Stimulated activated CD8-positive, alpha-beta memory T cell treated with anti-CD3 and anti-CD28 coated beads, Interleukin-4, amount 100 ng/mL, for 4 hours (primary cell): ENCODE results near the gene HSF2BP.
"Not testable (repeated sequence)": the region's sequence is repeated elsewhere in the genome, so short reads cannot be mapped to it uniquely, and the experiment has no call there.

Experiments
- DNase-seq, 2 donors: peaks; one replicate each; pipeline ENCODE4 v3.0.0-alpha.2; 2020; ENCODE audit warnings: low read depth in 2 of 2, low spot score in 1 of 2

The HSF2BP gene

DNA sequence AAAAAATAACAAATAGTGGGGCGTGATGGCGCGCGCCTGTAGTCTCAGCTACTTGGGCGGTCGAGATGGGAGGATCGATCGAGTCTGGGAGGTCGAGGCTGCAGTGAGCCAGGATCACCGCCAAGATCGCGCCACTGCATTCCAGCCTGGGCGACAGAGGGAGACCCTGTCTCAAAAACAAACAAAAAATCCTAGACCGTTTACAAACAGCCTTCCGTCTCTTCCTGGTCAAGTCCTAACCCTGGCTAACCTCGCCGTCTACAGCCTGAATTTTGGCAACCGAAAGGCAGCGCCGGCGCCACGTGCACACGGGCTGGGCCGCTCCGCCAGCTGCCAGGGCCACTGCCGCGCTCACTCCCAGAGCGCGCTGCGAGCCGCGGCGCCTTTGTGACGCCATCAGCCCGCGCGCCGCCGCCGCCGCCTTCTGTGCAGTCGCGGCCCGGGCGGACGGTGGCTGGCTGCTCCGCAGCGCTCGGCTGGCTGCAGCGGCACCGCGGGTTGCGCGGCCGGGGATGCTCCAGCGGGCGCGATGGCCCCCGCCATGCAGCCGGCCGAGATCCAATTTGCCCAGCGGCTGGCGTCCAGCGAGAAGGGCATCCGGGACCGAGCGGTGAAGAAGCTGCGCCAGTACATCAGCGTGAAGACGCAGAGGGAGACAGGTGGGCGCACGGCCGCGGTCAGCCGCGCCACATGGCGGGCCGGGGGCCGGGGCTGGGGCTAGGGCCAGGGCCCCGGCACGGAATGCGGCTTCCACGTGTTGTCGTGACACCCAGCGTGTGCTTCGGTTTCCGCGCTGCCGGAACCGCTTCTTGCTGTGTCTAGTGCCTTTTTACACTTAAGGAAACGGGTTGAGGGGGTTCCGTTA, at the start of gene HSF2BP, which contains the start of gene RRP1B:
HSF2BP (minus strand) TSS at position 353 of the 865 bp plus-strand sequence. CDS start 1,392 bp downstream, outside the sequence.
RRP1B (plus strand) TSS at position 425 of the 865 bp plus-strand sequence; CDS start at position 530, 105 bp downstream.
- DNase-seq: peak; percentile 30 to 52

DNA sequence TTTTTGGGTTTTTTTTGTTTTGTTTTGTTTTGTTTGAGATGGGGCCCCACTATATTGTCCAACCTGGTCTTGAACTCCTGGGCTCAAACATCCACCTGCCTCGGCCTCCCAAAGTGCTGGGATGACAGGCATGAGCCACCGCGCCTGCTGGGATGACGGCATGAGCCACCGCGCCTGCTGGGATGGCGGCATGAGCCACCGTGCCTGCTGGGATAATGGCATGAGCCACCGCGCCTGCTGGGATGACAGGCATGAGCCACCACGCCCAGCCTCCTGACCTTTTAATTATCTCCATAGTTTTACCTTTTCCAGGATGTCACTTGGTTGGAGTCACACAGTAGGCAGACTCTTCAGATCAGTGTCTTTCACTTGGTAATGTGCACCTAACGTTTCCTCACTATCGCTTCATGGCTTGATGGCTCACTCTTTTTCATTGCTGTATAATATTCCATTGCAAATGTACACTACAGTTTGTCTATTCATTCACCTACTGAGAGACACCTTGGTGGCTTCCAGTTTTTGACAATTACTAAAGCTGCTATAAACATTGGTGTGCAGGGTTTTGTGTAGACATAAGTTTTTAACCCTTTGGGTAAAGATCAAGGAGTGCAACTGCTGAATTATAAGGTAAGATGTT, 49.6 kb upstream of the HSF2BP start:
- DNase-seq: no peak

DNA sequence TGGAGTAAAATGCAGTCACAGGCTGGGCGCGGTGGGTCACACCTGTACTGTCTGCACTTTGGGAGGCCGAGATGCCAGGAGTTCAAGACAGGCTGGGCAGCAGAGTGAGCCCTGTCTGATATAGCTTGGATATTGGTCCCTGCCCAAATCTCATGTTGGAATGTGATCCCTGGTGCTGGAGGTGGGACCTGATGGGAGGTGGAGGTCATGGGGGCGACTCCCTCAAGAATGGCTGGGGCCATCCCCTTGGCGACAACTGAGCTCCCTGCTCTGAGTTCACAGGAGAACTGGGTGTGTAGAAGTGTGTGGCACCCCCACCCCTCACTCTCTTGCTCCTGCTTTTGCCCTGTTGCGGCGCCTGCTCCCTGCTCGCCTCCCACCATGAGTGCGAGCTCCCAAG, 48.2 kb upstream of the HSF2BP start:
- no peak for DNase-seq

DNA sequence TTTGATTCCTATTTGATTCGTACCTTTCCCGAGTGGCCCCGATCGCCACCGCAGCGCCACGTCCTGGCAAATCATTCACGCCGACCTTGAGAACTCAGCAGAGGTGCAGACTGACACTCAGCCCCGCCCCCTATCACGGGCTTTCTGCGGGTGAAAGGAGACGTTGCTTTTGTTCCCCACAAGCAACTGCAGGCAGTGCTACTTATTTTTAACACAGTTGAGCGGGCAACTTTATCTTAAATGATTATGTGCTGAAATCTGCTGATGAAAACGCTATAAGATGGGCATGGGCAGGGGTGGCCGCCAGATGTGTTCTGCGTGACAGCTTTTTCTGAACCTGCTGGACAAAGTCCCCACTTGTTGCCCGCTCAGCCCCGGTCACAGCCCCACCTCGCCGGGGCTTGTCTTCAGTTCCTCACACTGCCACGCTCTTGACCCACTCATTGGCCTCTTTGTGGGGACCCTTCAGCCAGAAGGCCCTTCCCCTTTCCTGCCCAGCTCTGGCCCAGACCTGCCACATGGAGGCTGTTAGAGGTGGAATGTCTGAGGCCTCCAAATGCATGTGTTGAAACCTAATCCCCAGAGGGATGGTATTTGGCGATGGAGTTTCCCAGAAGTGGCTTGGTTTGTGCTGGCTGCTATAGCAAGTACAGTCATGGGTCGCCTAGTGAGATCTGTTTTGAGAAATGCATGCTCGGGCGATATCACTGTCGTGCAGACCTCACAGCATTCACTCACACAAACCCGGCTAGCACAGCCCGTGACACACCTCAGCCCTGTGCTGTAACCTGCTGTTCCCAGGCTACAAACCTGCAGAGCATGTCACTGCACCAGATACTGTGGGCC, 44.0 kb upstream of the HSF2BP start:
- no peak for DNase-seq

DNA sequence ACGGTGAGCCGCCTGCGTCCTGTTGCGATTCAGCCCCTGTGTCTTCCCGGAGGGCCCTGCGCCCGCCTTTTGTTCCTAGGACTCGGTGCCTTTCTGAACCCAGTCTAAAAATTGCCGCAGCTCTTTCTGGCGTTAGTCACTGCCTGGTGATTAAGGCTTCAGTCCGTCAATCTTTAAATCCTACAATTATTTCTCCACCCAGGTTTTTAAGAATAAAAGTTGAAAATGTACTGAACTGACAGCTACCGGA, 43.4 kb upstream of the HSF2BP start:
- no peak for DNase-seq

DNA sequence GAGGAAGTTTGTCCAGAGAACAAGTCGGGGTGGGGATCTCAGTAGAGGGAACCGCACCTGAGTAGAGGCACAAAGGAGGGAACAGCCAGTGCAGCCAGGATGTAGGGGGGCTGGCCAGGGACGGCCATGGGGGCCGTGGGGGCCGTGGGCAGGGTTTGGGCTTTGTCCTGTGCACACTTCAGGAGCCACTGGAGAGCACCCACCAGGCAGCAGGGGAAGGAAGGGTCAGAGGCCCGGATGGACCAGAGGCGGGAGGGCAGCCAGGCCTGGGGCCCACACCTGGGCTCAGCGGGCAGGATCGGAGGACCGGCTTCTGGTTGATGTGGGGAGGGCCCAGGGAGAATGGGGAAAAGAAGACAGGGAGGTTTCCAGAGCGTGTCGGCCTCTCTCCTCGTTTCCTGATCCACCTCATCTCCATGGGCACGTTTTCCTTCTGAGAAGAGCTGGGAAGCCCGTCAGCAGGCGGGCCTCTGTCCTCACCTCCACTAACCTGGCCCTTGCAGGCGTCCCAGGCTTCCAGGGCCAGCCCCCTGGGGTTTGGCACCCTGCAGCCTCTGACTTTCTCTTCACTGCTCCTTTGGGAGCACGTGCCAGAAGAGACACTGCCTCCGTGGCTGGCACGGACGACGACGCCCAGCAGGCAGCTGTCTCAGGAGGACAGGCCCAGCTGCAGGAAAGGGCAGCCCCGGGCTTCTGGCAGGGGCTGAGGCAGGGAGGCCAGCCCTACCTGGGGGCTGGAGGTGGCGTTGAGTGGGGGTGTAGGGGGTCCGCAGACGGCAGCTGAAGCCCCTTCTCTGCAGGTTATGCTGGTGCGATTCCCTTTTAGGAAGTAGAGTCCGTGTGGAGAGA, 42.9 kb upstream of the HSF2BP start:
- DNase-seq: no peak

DNA sequence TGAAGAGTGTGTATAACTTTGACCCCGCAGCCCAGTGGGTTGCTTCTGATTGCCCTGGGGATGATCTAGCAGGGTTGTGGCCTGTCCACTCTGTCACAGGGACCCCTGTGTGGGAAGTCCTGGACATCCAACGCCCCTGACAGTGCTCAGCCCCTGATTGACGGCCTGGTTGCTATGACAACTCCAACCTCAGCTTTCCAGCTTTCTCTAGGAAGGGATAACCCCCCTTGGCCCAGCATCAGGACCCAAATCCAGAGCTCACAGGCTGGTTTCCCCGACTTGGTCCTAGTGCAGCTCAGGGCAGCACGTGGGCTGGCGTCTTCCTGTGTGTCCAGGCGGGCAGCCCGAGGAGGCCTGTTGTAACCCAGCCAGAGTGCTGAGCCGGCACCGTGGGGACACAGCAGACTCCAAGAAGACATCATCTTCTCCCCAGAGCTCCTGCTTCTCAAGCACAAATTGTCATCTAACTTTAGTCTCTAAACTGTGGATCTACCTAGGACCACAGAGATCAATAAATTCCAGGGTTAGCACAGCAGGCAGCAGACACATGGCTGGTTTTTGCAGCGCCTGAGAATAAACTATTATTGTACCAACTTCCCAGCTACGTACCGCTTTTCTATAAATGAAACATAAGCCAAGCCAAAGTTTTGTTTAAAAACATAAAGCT, 40.8 kb upstream of the HSF2BP start:
- no peak for DNase-seq

DNA sequence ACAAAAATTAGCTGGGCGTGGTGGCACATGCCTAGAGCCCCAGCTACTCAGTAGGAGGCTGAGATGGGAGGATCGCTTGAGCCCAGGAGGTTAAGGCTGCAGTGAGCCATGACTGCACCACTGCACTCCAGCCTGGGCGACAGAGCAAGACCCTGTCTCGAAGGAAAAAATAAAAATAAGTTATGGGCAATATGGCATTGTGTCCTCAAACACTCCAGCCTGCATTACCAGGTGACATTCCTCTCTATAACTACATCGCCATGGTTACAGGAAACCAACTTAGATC, 40.1 kb upstream of the HSF2BP start:
- DNase-seq: not testable (repeated sequence)

DNA sequence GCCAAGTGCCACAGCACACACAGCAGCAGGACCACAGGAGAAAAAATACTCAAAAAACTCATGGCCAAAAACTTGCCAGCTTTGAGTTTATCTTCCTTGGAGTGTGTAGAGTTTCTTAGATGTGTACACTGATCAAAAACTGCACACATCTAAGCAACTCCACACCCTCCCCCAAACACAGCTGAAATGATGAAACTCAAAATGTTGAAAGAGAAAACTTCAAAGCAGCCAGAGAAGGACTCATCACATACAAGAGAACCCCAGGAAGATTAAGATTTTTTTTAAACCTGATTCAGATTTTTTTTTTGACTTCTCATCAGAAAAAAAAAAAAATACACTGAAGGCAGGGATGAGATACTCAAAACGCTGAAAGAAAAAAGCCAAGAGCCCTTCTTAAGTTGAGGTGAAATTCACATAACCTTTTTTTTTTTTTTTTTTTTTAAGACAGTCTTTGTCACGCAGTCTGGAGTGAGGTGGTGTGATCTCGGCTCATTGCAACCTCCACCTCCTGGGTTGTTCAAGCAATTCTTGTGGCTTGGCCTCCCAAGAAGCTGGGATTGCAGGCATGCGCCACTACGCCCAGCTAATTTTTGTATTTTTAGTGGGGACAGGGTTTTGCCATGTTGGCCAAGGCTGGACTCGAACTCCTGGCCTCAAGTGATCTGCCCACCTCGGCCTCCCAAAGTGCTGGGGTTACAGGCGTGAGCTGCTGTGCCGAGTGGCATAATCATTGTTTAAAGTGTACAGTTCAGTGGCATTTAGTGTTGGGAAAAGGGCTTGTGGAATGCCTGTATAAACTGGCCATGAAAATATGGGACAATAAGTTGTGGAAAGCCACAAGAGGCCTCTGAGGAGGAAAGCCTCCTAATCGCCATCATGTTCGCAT, 38.7 kb upstream of the HSF2BP start:
- no peak for DNase-seq

DNA sequence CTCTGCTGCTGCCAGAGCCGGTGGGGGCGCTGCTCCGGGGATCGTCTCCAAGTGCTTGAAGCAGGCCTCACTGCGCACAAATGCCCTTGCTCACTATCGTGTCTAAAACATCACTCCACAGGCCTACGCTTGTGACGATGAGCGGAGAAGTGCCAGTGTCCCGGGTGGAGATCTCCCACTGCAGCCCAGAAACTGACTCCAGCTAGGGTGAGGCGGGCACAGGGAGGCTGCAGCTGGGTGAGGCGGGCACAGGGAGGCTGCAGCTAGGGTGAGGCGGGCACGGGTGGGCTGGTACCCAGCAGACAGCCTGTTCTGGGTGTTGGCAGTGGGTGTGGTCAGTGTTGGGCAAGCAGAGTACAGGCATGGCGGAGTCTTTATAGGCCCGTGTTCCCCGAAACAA, 36.9 kb upstream of the HSF2BP start:
- DNase-seq: no peak

DNA sequence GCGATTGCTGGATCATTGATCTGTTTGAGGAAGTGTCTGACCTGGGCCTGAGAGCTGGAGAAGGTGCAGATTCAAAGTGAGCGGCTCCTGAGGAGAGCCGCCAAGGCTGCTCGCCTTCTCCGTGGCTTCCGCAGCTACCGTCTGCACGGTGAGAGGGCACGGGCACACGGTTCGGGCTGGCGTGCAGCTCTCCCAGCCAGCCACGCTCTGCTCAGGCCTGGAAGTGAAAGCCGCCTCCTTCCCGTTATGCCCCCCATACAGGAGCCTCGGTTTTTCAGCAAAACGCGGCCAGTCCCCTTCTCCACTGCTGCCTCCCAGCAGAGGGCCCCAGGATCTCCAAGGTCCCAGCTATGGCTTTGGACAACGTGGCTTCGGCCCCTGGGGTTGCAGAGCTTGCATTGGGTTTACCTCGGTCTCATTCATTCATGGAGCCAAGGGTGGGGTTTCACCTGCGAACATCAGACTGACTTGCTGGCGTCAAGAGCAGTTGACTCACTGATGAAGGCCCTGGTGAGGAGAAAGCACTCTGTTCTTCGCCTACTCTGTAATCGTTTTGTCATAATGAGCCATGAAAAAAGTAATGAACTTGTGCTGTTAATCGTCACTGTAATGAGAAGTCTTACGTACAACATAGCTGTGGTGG, 35.3 kb upstream of the HSF2BP start:
- DNase-seq: no peak

DNA sequence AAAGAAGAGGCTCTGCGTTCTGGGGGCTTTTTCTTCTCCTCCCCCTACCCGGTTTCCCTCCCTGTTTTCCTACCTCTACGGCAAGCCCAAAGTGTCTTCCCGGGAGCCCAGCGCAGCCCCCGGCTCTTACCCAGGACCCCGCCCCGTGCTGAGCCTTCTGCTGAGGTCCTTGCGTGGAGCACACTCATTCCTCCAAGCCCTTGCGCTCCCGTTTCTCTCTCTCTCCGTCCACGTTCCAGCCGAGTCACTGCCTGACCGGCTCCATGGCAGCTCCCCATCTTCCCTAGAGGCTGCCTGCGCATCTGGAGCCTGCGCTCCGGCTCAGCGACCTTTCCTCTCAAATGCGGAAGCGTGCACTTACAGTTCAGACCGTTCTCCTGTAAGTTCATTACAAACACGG, 34.7 kb upstream of the HSF2BP start:
- no peak for DNase-seq

DNA sequence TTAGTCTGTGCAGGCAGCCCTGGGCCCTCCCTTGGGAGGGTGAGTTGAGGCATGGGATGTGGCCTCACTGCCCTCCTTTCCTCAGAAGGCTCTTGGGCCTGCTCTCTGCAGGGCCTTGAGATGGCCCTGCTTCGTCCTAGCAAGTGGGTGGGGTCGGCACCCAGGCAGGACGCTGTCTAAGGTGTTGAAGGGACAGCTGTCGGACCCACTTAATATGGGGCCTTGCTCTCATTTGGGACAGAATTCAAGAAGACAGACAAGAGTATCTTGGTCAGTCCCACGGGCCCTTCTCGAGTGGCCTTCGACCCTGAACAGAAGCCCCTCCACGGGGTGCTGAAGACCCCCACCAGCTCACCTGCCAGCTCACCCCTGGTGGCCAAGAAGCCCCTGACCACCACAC, 33.7 kb upstream of the HSF2BP start:
- DNase-seq: no peak

DNA sequence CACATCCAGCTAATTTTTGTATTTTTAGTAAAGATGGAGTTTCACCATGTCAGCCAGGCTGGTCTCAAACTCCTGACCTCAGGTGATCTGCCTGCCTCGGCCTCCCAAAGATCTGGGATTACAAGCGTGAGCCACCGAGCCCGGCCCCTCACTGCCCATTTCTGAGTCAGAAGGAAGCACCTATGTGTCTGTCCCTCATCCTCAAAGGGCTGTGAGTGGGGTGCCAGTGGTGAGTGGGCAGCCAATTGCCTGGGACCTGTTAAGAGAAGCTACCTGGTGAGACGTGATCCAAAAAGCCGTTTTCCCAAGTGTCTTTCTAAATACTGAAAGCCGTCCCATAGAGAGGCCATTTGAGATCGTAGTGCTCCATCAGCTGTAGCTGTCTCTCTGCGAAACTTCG, 32.5 kb upstream of the HSF2BP start:
- no peak for DNase-seq

DNA sequence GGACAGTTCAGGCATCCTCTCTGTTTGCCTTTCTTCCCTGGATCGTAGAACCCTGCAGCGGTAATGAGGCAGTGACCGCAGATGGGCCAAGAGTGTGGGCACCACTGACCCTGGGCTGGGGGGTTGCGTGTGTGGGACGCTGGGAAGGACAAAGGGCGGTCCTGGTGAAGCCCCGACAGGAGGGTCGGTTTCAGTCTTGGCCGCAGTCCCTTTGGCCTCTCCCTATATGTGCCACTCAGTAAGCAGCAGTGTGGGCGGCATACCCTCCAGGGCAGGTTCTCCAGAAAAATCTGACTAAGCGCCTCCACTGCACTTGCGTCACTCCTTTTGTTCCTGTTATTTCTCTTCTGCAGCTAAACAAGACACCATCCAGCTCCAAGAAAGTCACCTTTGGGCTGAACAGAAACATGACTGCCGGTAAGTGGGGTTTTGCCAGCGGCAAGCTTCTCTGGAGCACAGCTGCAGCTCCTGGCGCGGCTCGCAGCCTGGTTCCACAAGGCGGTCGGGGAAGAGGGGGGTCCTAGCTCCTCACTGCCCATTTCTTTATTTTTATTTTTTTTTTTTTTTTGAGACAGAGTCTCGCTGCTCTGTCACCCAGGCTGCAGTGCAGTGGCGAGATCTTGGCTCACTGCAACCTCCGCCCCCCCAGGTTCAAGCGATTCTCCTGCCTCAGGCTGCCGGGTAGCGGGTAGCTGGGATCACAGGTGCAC, 32.0 kb upstream of the HSF2BP start:
- no peak for DNase-seq

DNA sequence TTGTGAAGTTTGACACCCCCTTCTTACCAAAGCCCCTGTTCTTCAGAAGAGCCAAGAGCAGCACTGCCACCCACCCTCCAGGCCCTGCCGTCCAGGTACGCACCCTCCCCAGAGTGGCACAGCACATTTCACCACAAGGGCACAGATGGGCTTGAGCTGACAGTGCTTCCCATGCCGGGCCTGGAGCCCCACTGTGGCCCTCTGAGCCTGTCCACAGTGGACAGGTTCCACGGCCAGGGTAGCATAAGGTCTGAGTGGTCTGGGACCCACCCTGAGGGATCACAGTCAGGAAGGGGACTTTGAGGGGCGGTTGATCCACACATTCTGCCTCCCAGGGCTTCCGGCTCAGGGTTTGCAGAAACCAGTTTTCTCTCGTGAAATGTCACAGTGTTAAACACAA, 31.1 kb upstream of the HSF2BP start:
- DNase-seq: no peak

DNA sequence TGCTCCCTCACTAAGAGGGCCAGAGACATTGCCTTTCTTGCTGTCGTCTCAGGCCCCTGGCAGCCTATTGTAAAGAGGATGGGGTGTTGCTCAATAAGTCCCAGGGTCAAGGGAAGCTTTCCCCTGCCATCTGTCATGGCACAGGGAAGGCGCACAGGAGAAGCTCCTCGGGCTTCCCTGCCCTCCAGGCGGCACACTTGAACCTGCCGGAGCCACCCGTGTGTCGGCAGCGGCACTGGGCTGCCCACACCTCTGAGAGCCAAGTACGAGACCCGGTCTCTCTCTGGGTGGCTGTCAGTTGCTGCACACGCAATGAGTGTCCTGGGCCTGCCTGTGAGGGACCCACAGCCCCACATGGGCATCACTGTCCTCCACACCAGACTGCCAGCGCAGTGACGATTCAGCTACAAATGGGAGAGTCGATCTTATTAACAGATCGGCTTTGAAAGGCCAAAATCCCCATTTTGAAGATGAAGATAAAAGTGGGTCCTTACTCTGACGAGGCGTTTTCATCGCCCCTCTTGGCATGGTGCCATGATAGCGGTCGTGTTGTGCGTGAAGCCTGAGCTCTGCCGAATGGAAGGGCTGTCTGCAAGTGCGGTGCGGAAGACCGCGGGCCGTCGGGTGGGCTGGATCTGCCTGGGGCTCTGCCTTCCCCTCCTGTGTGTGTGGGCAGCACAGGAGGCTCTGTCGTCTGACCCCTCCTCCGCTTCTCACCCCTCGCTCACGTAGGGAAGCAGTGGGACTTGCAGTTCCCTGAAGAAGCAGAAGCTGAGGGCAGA, 30.5 kb upstream of the HSF2BP start:
- DNase-seq: no peak

DNA sequence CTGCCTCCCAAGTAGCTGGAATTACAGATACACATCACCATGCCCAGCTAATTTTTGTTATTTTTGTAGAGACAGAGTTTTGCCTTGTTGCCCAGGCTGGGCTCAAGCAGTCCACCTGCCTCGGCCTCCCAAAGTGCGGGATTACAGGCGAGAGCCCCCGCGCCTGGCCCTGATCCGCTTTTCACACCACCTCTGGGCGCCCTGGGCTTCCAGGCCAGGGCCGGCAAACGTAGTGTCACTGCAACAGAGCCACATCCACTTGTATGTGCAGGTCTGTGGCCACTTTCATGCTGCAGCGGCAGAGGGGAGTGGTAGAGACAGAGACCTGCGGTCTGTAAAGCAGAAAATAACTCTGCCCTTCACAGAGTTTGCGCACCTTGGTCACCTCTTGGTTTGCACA, 29.6 kb upstream of the HSF2BP start:
- DNase-seq: no peak
